NCI-H345 treated with DMSO at 0.1 percent for 48 hours (cell line): Measurements from ENCODE around the gene DGKB.

Experiments
- DNase-seq: peaks from one replicate; lab custom pipeline; 2025; ENCODE audit not compliant: unreplicated experiment; lab: John Stamatoyannopoulos, UW

Gene DGKB

GRCh38 chr7:14861456-14861855 is 41.1 kb downstream of the DGKB start:
- no peak for DNase-seq

- DNase-seq = no peak
Measured at GRCh38 chr7:14859267-14859666, 43.3 kb downstream of the DGKB start.

GRCh38 chr7:14858866-14859265 is 43.7 kb downstream of the DGKB start:
- no peak for DNase-seq

- no peak for DNase-seq
Measured at GRCh38 chr7:14858410-14858809, 44.1 kb downstream of the DGKB start.

GRCh38 chr7:14855033-14855794 is 47.3 kb downstream of the DGKB start:
- no peak for DNase-seq

GRCh38 chr7:14854471-14854870 is 48.1 kb downstream of the DGKB start:
- DNase-seq = no peak

GRCh38 chr7:14851610-14852009 is 50.9 kb downstream of the DGKB start:
- no peak for DNase-seq

GRCh38 chr7:14850039-14850438 is 52.5 kb downstream of the DGKB start:
- no peak for DNase-seq

- no peak for DNase-seq
Measured at GRCh38 chr7:14846405-14846804, 56.1 kb downstream of the DGKB start.

GRCh38 chr7:14843755-14844154 is 58.8 kb downstream of the DGKB start:
- no peak for DNase-seq

- DNase-seq = no peak
Measured at GRCh38 chr7:14842523-14842922, 60.0 kb downstream of the DGKB start.

- no peak for DNase-seq
Measured at GRCh38 chr7:14841869-14842268, 60.7 kb downstream of the DGKB start.

- no peak for DNase-seq
Measured at GRCh38 chr7:14841086-14841485, 61.5 kb downstream of the DGKB start.

GRCh38 chr7:14839307-14839706 is 63.2 kb downstream of the DGKB start:
- no peak for DNase-seq

- DNase-seq = no peak
Measured at GRCh38 chr7:14837216-14837615, 65.3 kb downstream of the DGKB start.

GRCh38 chr7:14836571-14837189 is 65.9 kb downstream of the DGKB start:
- peak; percentile 80 for DNase-seq

- DNase-seq = no peak
Measured at GRCh38 chr7:14836006-14836405, 66.5 kb downstream of the DGKB start.

- DNase-seq = peak; percentile 89
Measured at GRCh38 chr7:14835384-14835783, 67.2 kb downstream of the DGKB start.

GRCh38 chr7:14834883-14835282 is 67.7 kb downstream of the DGKB start:
- no peak for DNase-seq

- DNase-seq = no peak
Measured at GRCh38 chr7:14834456-14834855, 68.1 kb downstream of the DGKB start.

GRCh38 chr7:14833707-14834106 is 68.8 kb downstream of the DGKB start:
- no peak for DNase-seq

- no peak for DNase-seq
Measured at GRCh38 chr7:14828053-14828452, 74.5 kb downstream of the DGKB start.

- no peak for DNase-seq
Measured at GRCh38 chr7:14826426-14826825, 76.1 kb downstream of the DGKB start.
